ENCODE measurements around the gene ELK1.

Gene ELK1

DNA sequence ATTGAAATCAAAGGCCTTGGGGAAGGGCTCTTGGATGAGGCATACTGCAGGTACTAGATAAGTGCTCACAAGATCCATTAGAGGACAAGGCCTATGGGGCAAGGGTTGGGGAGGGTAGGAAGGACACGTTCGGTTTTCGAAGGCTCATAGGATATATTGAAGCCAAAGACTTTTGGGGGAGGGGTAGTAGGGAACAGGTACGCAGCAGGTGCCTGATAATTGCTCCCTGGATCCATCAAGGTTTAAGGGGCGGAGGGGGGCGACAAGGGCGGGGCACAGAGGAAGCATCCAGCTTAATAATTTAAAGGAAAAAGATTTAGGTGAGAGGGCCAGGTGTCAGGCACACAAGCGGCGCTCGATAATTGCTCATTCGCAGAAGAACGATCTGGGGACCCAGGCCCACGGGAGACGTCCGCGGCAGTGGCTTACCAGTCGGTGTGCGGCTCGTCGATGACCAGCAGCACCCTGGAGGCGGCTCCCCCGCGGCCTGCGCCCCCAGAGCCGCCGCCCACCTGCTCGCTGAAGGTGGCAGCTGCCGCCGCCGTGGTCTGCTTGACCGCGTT is 31.4 kb downstream of the ELK1 start:
- no peak overlapping the region for H3K27ac ChIP-seq
- TF ChIP-seq, protein P1, sequence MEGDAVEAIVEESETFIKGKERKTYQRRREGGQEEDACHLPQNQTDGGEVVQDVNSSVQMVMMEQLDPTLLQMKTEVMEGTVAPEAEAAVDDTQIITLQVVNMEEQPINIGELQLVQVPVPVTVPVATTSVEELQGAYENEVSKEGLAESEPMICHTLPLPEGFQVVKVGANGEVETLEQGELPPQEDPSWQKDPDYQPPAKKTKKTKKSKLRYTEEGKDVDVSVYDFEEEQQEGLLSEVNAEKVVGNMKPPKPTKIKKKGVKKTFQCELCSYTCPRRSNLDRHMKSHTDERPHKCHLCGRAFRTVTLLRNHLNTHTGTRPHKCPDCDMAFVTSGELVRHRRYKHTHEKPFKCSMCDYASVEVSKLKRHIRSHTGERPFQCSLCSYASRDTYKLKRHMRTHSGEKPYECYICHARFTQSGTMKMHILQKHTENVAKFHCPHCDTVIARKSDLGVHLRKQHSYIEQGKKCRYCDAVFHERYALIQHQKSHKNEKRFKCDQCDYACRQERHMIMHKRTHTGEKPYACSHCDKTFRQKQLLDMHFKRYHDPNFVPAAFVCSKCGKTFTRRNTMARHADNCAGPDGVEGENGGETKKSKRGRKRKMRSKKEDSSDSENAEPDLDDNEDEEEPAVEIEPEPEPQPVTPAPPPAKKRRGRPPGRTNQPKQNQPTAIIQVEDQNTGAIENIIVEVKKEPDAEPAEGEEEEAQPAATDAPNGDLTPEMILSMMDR (conservative IDR thresholded peaks at IDR 0.05): no peak
- TF ChIP-seq ZFX (IDR thresholded peaks at IDR 0.05): no peak

DNA sequence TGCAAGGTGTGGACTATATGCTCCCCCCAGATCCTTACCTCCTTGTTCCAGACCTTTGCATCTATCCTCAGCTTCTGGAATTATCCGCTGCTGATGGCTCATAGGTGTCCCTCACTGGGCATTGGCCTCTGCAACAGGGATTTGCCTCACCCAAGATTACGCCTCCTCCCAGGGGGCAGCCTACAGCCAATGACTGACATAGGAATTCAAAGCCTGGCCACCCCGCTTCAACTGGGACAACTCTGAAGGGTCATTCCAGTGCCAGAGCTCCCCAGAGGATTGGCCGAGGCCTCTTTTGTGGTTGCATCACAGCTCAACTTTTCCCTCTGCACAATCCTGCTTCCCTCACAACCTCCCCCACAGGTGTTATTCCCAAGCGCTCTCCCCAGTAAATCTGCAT is 35.7 kb downstream of the ELK1 start:
- TF ChIP-seq ZFX (IDR thresholded peaks at IDR 0.05): no peak
- TF ChIP-seq, protein P1 (conservative IDR thresholded peaks at IDR 0.05): no peak
- H3K27ac ChIP-seq: no peak overlapping the region

DNA sequence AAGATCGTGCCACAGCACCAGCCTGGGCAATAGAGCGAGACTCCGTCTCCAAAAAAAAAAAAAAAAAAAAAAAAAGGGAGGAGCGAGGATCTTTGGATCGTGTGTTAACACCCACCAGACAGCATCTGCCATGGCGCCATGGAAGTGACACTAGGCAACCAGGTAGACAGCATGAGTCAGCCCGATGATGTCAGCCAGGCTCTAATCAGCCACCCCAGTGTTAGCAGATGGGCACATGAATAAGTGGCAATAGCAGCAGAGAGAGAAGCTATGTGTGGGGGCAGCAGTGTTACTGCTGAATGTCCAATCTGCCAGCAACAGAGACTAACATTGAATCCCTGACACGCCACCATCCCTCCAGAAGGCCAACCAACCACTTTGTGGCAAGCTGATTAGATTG is 37.3 kb downstream of the ELK1 start:
- no peak overlapping the region for H3K27ac ChIP-seq

DNA sequence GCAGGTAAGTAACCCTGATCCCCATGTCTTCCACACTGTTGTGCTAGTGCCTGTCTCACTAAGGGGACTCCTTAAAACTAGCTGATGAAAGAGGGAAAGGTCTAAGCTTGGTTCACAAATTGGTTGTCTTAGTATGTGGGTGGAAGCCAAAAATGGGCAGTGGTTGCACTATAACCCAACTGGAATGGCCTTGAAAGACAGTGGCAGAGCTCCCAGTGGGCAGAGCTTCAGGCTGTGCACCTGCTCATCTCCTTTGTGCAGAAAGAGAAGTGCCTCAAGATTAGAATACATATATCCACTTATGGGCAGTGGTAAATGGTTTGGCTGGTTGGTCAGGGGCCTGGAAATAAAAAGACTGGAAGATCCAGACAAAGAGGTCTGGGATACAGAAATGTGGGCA is 37.9 kb downstream of the ELK1 start:
- no peak overlapping the region for H3K27ac ChIP-seq
- TF ChIP-seq, protein P1 (conservative IDR thresholded peaks at IDR 0.05): no peak
- no peak for TF ChIP-seq ZFX (IDR thresholded peaks at IDR 0.05)

More for the DNA sequence above, 37.3 kb downstream of the ELK1 start:
- TF ChIP-seq ZFX (IDR thresholded peaks at IDR 0.05): no peak
- TF ChIP-seq, protein P1 (conservative IDR thresholded peaks at IDR 0.05): no peak

DNA sequence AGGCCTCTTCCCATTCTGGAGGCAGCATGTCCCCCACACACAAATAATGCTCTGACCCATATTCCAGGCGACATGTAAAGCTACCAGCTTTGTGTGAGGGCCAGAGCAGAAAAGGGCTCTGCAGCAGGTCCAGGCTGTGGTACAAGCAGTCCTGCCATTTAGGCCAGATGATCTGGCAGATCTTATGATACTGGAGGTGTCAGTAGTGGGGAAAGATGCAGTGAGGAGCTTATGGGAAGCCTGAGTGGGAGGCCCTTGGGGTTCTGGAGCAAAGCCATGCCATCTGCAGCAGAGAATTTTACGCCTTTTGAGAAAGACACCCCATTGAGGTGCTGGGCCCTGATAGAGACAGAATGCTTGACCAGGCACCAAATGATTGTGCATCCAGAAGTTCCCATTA is 38.4 kb downstream of the ELK1 start:
- no peak for TF ChIP-seq ZFX (IDR thresholded peaks at IDR 0.05)
- TF ChIP-seq, protein P1 (conservative IDR thresholded peaks at IDR 0.05): no peak
- no peak overlapping the region for H3K27ac ChIP-seq

DNA sequence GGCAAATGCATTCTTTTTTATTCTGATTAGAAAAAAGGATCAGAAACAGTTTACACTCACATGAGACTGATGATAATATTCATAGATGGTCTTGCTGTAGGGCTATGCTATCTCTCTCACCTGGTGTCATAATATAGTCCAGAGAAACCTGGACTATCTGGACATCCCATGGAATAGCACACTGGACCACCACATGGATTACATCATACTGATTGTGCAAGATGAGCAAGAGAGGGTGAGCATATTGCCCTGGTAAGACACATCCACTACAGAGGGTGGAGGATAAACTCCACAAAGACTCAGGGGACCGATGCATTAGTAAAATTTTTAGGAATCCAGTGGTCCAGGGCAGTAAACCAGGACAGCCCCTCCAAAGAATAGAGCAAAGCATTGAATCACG is 38.9 kb downstream of the ELK1 start:
- no peak overlapping the region for H3K27ac ChIP-seq
- TF ChIP-seq, protein P1 (conservative IDR thresholded peaks at IDR 0.05): no peak
- no peak for TF ChIP-seq ZFX (IDR thresholded peaks at IDR 0.05)

DNA sequence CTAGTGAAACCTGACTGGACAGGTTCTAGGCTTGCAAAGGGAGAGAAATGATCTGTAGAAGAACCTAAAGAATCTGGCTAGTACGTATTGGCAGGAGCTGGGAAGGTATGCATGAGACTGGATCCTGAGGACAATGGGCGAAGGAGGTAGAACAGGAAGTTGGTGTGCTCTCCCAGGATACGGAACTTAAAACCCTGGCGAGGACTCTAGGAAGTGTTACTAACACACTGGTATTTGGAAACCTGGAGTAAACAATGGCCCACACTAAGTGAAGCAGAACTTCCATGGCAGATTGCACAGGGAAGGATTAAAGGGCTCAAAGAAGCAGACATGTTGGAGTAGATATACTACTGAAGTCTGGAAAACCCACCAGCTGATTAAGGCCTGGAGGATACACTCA is 39.9 kb downstream of the ELK1 start:
- TF ChIP-seq ZFX (IDR thresholded peaks at IDR 0.05): no peak
- TF ChIP-seq, protein P1 (conservative IDR thresholded peaks at IDR 0.05): no peak
- no peak overlapping the region for H3K27ac ChIP-seq
